ENCODE measurements around the gene PCDHB4.
A peak's percentile ranks its signal among the peaks of the same experiment; 100 is the strongest.
"Not testable (repeated sequence)": the region's sequence is repeated elsewhere in the genome, so short reads cannot be mapped to it uniquely, and the experiment has no call there.

Gene PCDHB4

GRCh38 chr5:141149812-141150211, 28.2 kb downstream of the PCDHB4 start, which contains the start of gene PCDHB6:
TSS of gene PCDHB6 (plus strand) at chr5:141150057. CDS start at chr5:141150258, 201 bp downstream.
- Histone ChIP-seq H3K36me3 (ENCODE audit: control insufficient read depth, low read length) (no peaks in the 10 kb centered on the region), H3K4me2 (ENCODE audit: low read length) (no peak within 1 kb of the TSS), H3K79me2 (ENCODE audit: control insufficient read depth, low read length) (no peaks in the 10 kb centered on the region), H3K4me3 (ENCODE audit: low read length) (no peak within 1 kb of the TSS), H3K4me1 (ENCODE audit: control insufficient read depth, low read length) (no peaks in the 10 kb centered on the region), H4K20me1 (ENCODE audit: control insufficient read depth, insufficient read depth, low read depth, low read length) (no peaks in the 10 kb centered on the region), H3K9me3 (ENCODE audit: control insufficient read depth, insufficient read depth, low read length) (no peaks in the 10 kb centered on the region), H3K27ac (ENCODE audit: low read depth, low read length) (no peak within 1 kb of the TSS), H3K27me3 (ENCODE audit: control insufficient read depth, low read length) (no peaks in the 10 kb centered on the region), H3K9me2 (replicated peaks; ENCODE audit: control insufficient read depth, low read length) (no peaks in the 10 kb centered on the region), H3F3A (ENCODE audit: control insufficient read depth, insufficient read depth) (no peaks in the 10 kb centered on the region)
- TF ChIP-seq EZH2phosphoT487 (IDR thresholded peaks at IDR 0.05; ENCODE audit: borderline replicate concordance, low read length) = no peak
- peak; percentile 44 for TF ChIP-seq CTCF (IDR thresholded peaks at IDR 0.05; ENCODE audit: low read depth, low read length, poor library complexity, severe bottlenecking)

- Histone ChIP-seq H3K4me3 (ENCODE audit: low read length) (no peak overlapping the region), H4K20me1 (ENCODE audit: control insufficient read depth, insufficient read depth, low read depth, low read length) (no peaks in the 10 kb centered on the region), H3K36me3 (ENCODE audit: control insufficient read depth, low read length) (no peaks in the 10 kb centered on the region), H3K79me2 (ENCODE audit: control insufficient read depth, low read length) (no peaks in the 10 kb centered on the region), H3K4me2 (ENCODE audit: low read length) (no peak overlapping the region), H3F3A (ENCODE audit: control insufficient read depth, insufficient read depth) (no peaks in the 10 kb centered on the region), H3K27me3 (ENCODE audit: control insufficient read depth, low read length) (no peaks in the 10 kb centered on the region), H3K4me1 (ENCODE audit: control insufficient read depth, low read length) (no peaks in the 10 kb centered on the region), H3K9me2 (replicated peaks; ENCODE audit: control insufficient read depth, low read length) (no peaks in the 10 kb centered on the region), H3K27ac (ENCODE audit: low read depth, low read length) (no peak overlapping the region), H3K9me3 (ENCODE audit: control insufficient read depth, insufficient read depth, low read length) (no peaks in the 10 kb centered on the region)
- no peak for TF ChIP-seq EZH2phosphoT487 (IDR thresholded peaks at IDR 0.05; ENCODE audit: borderline replicate concordance, low read length)
- no peak for TF ChIP-seq CTCF (IDR thresholded peaks at IDR 0.05; ENCODE audit: low read depth, low read length, poor library complexity, severe bottlenecking)
Observed at GRCh38 chr5:141150224-141150992, 28.8 kb downstream of the PCDHB4 start.

GRCh38 chr5:141150993-141151325, 29.3 kb downstream of the PCDHB4 start:
- Histone ChIP-seq H4K20me1 (ENCODE audit: control insufficient read depth, insufficient read depth, low read depth, low read length) (no peaks in the 10 kb centered on the region), H3K27me3 (ENCODE audit: control insufficient read depth, low read length) (no peaks in the 10 kb centered on the region), H3K36me3 (ENCODE audit: control insufficient read depth, low read length) (no peaks in the 10 kb centered on the region), H3K27ac (ENCODE audit: low read depth, low read length) (no peak overlapping the region), H3K4me1 (ENCODE audit: control insufficient read depth, low read length) (no peaks in the 10 kb centered on the region), H3K9me3 (ENCODE audit: control insufficient read depth, insufficient read depth, low read length) (no peaks in the 10 kb centered on the region), H3K79me2 (ENCODE audit: control insufficient read depth, low read length) (no peaks in the 10 kb centered on the region), H3K9me2 (replicated peaks; ENCODE audit: control insufficient read depth, low read length) (no peaks in the 10 kb centered on the region), H3K4me2 (ENCODE audit: low read length) (no peak overlapping the region), H3F3A (ENCODE audit: control insufficient read depth, insufficient read depth) (no peaks in the 10 kb centered on the region), H3K4me3 (ENCODE audit: low read length) (no peak overlapping the region)
- TF ChIP-seq EZH2phosphoT487 (IDR thresholded peaks at IDR 0.05; ENCODE audit: borderline replicate concordance, low read length) (no peak), CTCF (IDR thresholded peaks at IDR 0.05; ENCODE audit: low read depth, low read length, poor library complexity, severe bottlenecking) (no peak)

- H3K27ac ChIP-seq (ENCODE audit: low read depth, low read length); H3K4me2 ChIP-seq (ENCODE audit: low read length); H3K9me3 ChIP-seq (ENCODE audit: control insufficient read depth, insufficient read depth, low read length); H3K9me2 ChIP-seq (replicated peaks; ENCODE audit: control insufficient read depth, low read length); H3F3A ChIP-seq (ENCODE audit: control insufficient read depth, insufficient read depth); H3K79me2 ChIP-seq (ENCODE audit: control insufficient read depth, low read length); H4K20me1 ChIP-seq (ENCODE audit: control insufficient read depth, insufficient read depth, low read depth, low read length); H3K27me3 ChIP-seq (ENCODE audit: control insufficient read depth, low read length); H3K36me3 ChIP-seq (ENCODE audit: control insufficient read depth, low read length); H3K4me1 ChIP-seq (ENCODE audit: control insufficient read depth, low read length); H3K4me3 ChIP-seq (ENCODE audit: low read length): not testable (repeated sequence)
Observed at GRCh38 chr5:141151632-141152031, 30.0 kb downstream of the PCDHB4 start.

- H3K36me3 ChIP-seq (ENCODE audit: control insufficient read depth, low read length); H3F3A ChIP-seq (ENCODE audit: control insufficient read depth, insufficient read depth); H3K4me1 ChIP-seq (ENCODE audit: control insufficient read depth, low read length); H3K4me3 ChIP-seq (ENCODE audit: low read length); H3K27me3 ChIP-seq (ENCODE audit: control insufficient read depth, low read length); H3K27ac ChIP-seq (ENCODE audit: low read depth, low read length); H4K20me1 ChIP-seq (ENCODE audit: control insufficient read depth, insufficient read depth, low read depth, low read length); H3K9me3 ChIP-seq (ENCODE audit: control insufficient read depth, insufficient read depth, low read length); H3K4me2 ChIP-seq (ENCODE audit: low read length); H3K79me2 ChIP-seq (ENCODE audit: control insufficient read depth, low read length); H3K9me2 ChIP-seq (replicated peaks; ENCODE audit: control insufficient read depth, low read length): not testable (repeated sequence)
Observed at GRCh38 chr5:141152096-141152495, 30.5 kb downstream of the PCDHB4 start.

All from DOHH2 (cell line).